PC-9 (cell line): Measurements from ENCODE around the gene CRACR2A.

Experiments used
- CTCF ChIP-seq: fragments of 200-600 bp; sonication (generic); conservative IDR thresholded peaks from 2 replicates; pipeline ENCODE4 v1.6.1; 2017; ENCODE audit warnings: mixed run types, antibody characterized with exemption, mild to moderate bottlenecking, moderate library complexity
- EZH2 ChIP-seq: fragments of 200-600 bp; sonication (generic); IDR thresholded peaks from 2 replicates; pipeline ENCODE4 v1.8.0; 2017; ENCODE audit warnings: antibody characterized with exemption, low read depth

GRCh38 chr12:3576891-3577290 is 176.0 kb downstream of the CRACR2A start:
- TF ChIP-seq CTCF = no peak
- no peak for TF ChIP-seq EZH2
